Endodermal cell (in vitro differentiated cells): ENCODE measurements around the gene RNF144A. TPM values are rescaled to one million over a fixed set of nuclear protein-coding genes. Genes with fewer than 3 reads are reported as not detected.
A peak's percentile ranks its signal among the peaks of the same experiment; 100 is the strongest.

ENCODE experiments used
- DNase-seq: peaks from one replicate; pipeline ENCODE4 v3.0.0-alpha.2; 2017
- H3K27ac ChIP-seq: 2 replicates; pipeline ENCODE4 v1.5.1; 2013; ENCODE audit warnings: mild to moderate bottlenecking, low read depth, low read length, moderate library complexity
- H3K27me3 ChIP-seq: 2 replicates; pipeline ENCODE4 v1.6.1; 2013; ENCODE audit warnings: mild to moderate bottlenecking, low read length, moderate library complexity; ENCODE audit not compliant: insufficient read depth, control insufficient read depth, poor library complexity, severe bottlenecking
- H3K36me3 ChIP-seq: 2 replicates; pipeline ENCODE4 v1.7.0; 2013; ENCODE audit warnings: mild to moderate bottlenecking, low read length, moderate library complexity; ENCODE audit not compliant: control insufficient read depth, insufficient read depth
- H3K4me1 ChIP-seq: one replicate; pipeline ENCODE4 v1.7.0; 2013; ENCODE audit warnings: low read length; ENCODE audit not compliant: control insufficient read depth, insufficient read depth
- H3K4me3 ChIP-seq: 2 replicates; pipeline ENCODE4 v1.5.1; 2013; ENCODE audit warnings: mild to moderate bottlenecking, low read length, moderate library complexity
- H3K9ac ChIP-seq: 2 replicates; pipeline ENCODE4 v1.6.1; 2013; ENCODE audit warnings: mild to moderate bottlenecking, low read length, moderate library complexity; ENCODE audit not compliant: poor library complexity, severe bottlenecking; ENCODE audit errors: extremely low read depth
- H3K9me3 ChIP-seq: 2 replicates; pipeline ENCODE4 v1.6.1; 2013; ENCODE audit warnings: mild to moderate bottlenecking, low read length, moderate library complexity; ENCODE audit not compliant: control insufficient read depth
- H3K27ac Mint-ChIP-seq: 2 replicates; pipeline ENCODE4 v1.8.0; 2020; ENCODE audit warnings: mixed read lengths
- H3K27me3 Mint-ChIP-seq: 2 replicates; pipeline ENCODE4 v1.8.0; 2021; ENCODE audit warnings: mild to moderate bottlenecking, mixed read lengths; ENCODE audit not compliant: insufficient read depth
- H3K36me3 Mint-ChIP-seq: 2 replicates; pipeline ENCODE4 v1.8.0; 2020; ENCODE audit warnings: low read depth, mixed read lengths
- H3K4me1 Mint-ChIP-seq: 2 replicates; pipeline ENCODE4 v1.8.0; 2020; ENCODE audit warnings: mixed read lengths
- H3K4me3 Mint-ChIP-seq: 2 replicates; pipeline ENCODE4 v1.8.0; 2020; ENCODE audit warnings: mild to moderate bottlenecking, moderate library complexity, mixed read lengths
- H3K9me3 Mint-ChIP-seq: 2 replicates; pipeline ENCODE4 v1.8.0; 2020; ENCODE audit warnings: mild to moderate bottlenecking, mixed read lengths
- CTCF ChIP-seq: fragments of 200-600 bp; sonication (generic); conservative IDR thresholded peaks from 2 replicates; pipeline ENCODE4 v1.5.0; 2021; ENCODE audit warnings: antibody characterized with exemption, mild to moderate bottlenecking
- WGBS, 2 experiments: methylation state at CpG; one replicate each; pipeline versions ENCODE4 v1.1.5 to v1.1.7; 2013; ENCODE audit warnings: missing lambda C conversion rate in 2 of 2, mixed read lengths in 1 of 2; ENCODE audit not compliant: insufficient coverage in 1 of 2, insufficient read length in 1 of 2; 5-methylcytosine and 5-hydroxymethylcytosine counted together
- total RNA-seq, 2 donors: library from RNA; stranded (reverse); fragmentation: NEBNext Ultra II Directional in 1 of 2; extraction: Animal tissue kit (Norgen Biotek cat#: 25700) in 1 of 2; gene quantifications; 2 replicates in 1 of 2; 3 replicates in 1 of 2; pipeline ENCODE4 v1.2.1, GENCODE V29; 2021

Gene RNF144A
- total RNA-seq, 2 donors from 2014 or later = 12.4 to 26.0 TPM

DNA sequence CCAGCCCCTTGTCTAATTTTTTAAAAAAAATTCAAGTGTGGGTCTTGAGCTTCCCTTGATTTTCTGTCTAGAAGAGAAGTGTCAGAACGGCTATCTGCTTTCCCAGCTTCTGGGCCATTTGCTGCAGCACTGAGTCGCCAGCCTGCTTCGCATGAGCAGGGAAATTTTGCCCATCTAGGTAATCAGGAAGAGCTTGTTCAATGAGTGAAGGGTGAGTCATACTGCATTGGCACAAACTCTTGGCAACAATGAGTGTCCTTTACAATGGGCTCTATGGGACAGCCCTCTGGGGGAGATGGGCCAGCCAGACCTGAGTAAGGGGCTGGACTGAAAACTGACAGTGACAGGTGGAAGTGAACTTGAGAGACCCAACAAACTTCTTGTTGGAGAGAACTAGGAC lies 2.4 kb upstream of the RNF144A start:
- Mint-ChIP-seq H3K27ac (no peak overlapping the region), H3K4me1 (peaks cover 3% of the 10 kb centered on the region), H3K36me3 (peaks cover 3% of the 10 kb centered on the region), H3K9me3 (peaks cover 4% of the 10 kb centered on the region), H3K27me3 (peaks cover 55% of the 10 kb centered on the region), H3K4me3 (no peak overlapping the region)
- Histone ChIP-seq H3K36me3 (no peaks in the 10 kb centered on the region), H3K9me3 (no peaks in the 10 kb centered on the region), H3K27me3 (peaks cover 11% of the 10 kb centered on the region), H3K4me1 (no peaks in the 10 kb centered on the region), H3K9ac (no peak overlapping the region), H3K27ac (no peak overlapping the region), H3K4me3 (no peak overlapping the region)
- TF ChIP-seq CTCF = no peak
- 88 to 100% methylated on average over 2 to 3 of the region's 3 CpGs for WGBS, 2 experiments
- DNase-seq = no peak

DNA sequence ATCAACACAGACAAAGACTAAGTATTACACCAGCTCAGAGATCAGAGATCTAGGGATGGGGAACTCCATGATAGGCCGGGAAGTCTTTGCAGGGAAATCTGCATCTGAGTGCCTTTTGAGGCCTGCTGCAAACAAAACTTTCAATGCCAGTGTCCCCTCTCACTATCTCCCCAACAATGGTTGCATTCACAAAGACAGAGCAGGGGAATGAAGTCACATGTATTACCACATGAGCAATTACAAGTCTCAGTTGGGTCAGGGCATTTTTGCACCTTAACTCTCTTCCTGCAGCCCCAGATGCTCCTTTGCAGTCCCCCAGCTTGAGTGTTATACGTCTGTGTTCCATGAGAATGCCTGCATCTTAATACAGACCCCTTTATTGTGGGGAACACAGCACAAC lies 1.8 kb upstream of the RNF144A start:
- peaks cover 4% of the 10 kb centered on the region for H3K9me3 Mint-ChIP-seq
- no peak overlapping the region for H3K27ac Mint-ChIP-seq
- H3K27me3 ChIP-seq = peaks cover 11% of the 10 kb centered on the region
- no peaks in the 10 kb centered on the region for H3K4me1 ChIP-seq
- H3K27ac ChIP-seq = no peak overlapping the region
- no peak overlapping the region for H3K4me3 ChIP-seq
- H3K4me1 Mint-ChIP-seq = peaks cover 3% of the 10 kb centered on the region
- H3K4me3 Mint-ChIP-seq = no peak overlapping the region
- no peak overlapping the region for H3K9ac ChIP-seq
- 79 to 89% methylated on average over 2 of the region's 2 CpGs for WGBS, 2 experiments
- H3K9me3 ChIP-seq = no peaks in the 10 kb centered on the region
- H3K27me3 Mint-ChIP-seq = peaks cover 55% of the 10 kb centered on the region
- H3K36me3 Mint-ChIP-seq = peaks cover 3% of the 10 kb centered on the region
- TF ChIP-seq CTCF = no peak
- DNase-seq = no peak
- H3K36me3 ChIP-seq = no peaks in the 10 kb centered on the region

- H3K36me3 ChIP-seq = no peaks in the 10 kb centered on the region
- no peaks in the 10 kb centered on the region for H3K9me3 ChIP-seq
- peaks cover 3% of the 10 kb centered on the region for H3K4me1 Mint-ChIP-seq
- peaks cover 3% of the 10 kb centered on the region for H3K36me3 Mint-ChIP-seq
- no peak overlapping the region for H3K27ac Mint-ChIP-seq
- H3K4me3 ChIP-seq = no peak overlapping the region
- peaks cover 11% of the 10 kb centered on the region for H3K27me3 ChIP-seq
- H3K27me3 Mint-ChIP-seq = peaks cover 47% of the 10 kb centered on the region
- peak overlapping the region; percentile 57 for H3K4me3 Mint-ChIP-seq
- DNase-seq = no peak
- H3K4me1 ChIP-seq = no peaks in the 10 kb centered on the region
- H3K9me3 Mint-ChIP-seq = peaks cover 4% of the 10 kb centered on the region
- no peak overlapping the region for H3K9ac ChIP-seq
- no peak for TF ChIP-seq CTCF
- WGBS, 2 experiments = 93 to 100% methylated on average over 1 to 3 of the region's 3 CpGs
- H3K27ac ChIP-seq = no peak overlapping the region
Measured at GRCh38 chr2:6916224-6916623, 988 bp upstream of the RNF144A start.
